Renal cortex interstitium (tissue), 11 donors: ENCODE data around the gene RAD23B. TPM values are rescaled to one million over a fixed set of nuclear protein-coding genes. Genes with fewer than 3 reads are reported as not detected.

Source experiments
- DNase-seq, 11 donors: peaks; one replicate each; pipeline ENCODE4 v3.0.0-alpha.2; 2013; ENCODE audit warnings: low read depth in 9 of 11, low spot score in 4 of 11; ENCODE audit errors: extremely low read depth in 1 of 11
- polyA plus RNA-seq, 3 donors: library from polyadenylated mRNA; unstranded; fragments of 120-200 nt; gene quantifications; one replicate each; pipeline ENCODE4 v1.2.1, GENCODE V29; 2013; ENCODE audit not compliant: insufficient read length in 3 of 3

The RAD23B gene
- polyA plus RNA-seq, 3 donors = 123 to 150 (median 146) TPM

DNA sequence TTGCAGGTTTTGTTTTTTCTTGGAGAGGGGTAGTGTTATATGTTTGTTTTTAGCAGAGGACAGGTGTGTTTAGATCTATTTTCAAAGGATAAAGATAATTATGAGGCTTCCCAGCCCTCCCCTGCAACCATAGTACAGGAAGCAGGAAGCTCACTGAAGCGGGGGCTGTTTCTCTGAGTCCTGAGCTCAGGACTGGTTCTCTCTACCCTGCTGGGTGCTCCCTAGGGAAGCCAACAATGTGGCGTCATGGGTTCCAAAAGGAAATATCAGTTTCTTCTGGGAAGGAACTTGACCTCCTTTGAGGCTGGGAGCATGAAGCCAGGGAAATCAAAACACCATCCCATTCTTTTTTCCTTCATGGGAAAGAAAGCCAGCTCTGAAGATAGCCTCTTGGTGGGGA, 62.2 kb downstream of the RAD23B start:
- no peak for DNase-seq

DNA sequence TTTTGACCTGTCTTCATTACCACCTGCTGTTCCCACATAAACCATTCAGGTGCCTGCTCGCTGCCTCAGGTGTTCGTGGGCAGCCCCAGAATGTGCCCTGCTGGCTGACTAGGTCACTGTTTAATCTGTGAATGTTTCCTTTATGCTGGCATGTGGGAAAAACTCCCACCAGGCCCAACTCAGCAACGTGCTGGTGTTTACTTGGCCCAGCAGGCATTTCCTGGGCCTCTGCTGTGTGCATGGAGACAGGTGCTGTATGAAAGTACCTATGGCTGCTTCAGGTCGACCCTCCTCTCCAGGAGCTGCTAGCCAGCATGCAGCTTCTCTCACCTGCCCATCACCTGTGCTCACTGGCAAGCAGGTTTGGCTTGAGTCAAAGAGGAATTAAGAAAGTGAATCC, 65.8 kb downstream of the RAD23B start:
- DNase-seq = no peak

DNA sequence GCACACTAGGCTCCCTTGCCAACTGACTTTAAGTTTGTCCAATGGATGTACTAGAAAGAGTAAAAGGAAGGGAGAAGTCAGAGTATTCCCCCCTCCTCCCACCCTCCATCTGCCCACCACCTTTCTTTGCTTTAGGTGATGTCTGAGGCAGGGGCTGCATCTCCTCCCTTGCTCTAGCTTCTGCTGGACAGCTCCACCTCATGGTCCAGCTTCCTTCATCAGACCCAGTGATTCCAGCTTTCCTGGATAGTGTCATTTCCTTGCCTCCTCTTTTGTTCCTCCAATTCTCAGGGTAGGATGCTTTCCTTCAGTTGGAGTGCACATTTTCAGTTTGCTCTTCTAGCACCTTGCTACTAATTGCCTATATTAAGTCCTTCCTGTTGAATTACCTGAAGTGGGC, 67.4 kb downstream of the RAD23B start:
- no peak for DNase-seq

DNA sequence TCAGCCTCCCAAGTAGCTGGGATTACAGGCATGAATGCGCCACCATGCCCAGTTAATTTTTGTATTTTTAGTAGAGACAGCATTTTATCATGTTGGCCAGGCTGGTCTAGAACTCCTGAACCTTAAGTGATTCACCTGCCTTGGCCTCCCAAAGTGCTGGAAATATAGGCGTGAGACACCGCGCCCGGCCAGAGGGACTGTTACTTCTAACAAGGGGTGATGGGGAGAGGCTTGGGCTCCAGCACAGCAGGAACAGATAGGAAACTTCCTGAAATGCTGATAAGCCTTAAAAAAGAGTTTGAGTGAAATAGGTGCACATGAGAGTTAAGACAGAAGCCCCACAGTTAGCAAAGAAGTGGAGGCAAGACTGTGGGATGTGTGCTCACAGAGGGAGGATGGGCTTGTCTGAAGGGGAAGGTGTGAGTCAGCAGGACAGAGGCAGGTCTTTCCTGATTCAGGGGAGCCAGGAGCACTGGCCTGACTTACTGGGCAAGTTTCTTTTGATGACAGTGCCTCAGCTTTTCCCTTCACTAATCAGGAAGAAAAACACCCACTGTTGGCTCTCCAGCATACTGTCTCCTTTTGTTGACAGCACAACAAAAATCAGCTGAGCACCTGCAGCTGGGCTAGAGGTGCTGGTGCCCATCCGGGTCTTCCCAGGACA, 68.4 kb downstream of the RAD23B start:
- DNase-seq = no peak

- DNase-seq = no peak
Measured at GRCh38 chr9:107355394-107355793, 72.3 kb downstream of the RAD23B start.

DNA sequence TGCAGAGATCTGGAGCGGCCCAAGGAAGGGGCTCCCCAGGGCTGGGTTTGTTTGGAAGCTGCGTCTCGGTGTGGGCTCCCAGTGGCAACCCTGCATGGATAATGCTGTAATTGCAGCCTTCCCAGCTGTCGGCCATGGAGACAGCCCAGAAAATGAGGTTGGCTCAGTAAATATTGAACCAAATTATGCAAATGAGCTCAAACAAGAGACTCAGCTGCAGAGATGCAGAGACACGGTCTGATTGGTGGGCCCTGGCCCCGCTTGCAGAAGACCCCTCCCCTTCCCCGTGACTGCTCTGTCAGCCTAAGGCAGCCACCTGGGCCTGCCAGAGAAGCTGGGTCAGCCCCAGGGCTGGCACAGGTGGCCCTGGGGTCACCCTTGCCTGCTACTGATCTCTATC, 75.9 kb downstream of the RAD23B start:
- no peak for DNase-seq

GRCh38 chr9:107360098-107360497, 77.0 kb downstream of the RAD23B start:
- DNase-seq = no peak

DNA sequence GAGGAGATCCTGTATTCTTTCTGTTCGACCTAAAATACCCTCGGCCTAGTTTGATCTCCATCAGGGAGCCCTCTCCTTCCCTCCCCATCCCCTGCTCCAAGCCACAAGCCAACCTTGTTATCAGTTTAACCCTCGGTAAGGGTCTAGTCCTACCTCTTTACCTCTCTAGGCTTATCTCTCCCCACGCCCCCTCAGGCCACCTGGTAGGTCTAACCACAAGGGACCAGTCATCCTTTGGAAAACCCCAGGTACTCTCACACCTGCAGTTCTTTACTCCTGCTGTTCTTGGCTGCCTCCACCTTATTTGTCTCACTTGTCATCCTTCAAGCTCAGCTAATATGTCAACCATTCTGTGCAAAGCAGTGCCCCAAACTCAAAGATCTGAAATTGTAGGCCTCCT, 78.7 kb downstream of the RAD23B start:
- no peak for DNase-seq

- DNase-seq = peak in 1 of 11 donors; percentile 4
Measured at GRCh38 chr9:107363516-107364152, 80.6 kb downstream of the RAD23B start.

DNA sequence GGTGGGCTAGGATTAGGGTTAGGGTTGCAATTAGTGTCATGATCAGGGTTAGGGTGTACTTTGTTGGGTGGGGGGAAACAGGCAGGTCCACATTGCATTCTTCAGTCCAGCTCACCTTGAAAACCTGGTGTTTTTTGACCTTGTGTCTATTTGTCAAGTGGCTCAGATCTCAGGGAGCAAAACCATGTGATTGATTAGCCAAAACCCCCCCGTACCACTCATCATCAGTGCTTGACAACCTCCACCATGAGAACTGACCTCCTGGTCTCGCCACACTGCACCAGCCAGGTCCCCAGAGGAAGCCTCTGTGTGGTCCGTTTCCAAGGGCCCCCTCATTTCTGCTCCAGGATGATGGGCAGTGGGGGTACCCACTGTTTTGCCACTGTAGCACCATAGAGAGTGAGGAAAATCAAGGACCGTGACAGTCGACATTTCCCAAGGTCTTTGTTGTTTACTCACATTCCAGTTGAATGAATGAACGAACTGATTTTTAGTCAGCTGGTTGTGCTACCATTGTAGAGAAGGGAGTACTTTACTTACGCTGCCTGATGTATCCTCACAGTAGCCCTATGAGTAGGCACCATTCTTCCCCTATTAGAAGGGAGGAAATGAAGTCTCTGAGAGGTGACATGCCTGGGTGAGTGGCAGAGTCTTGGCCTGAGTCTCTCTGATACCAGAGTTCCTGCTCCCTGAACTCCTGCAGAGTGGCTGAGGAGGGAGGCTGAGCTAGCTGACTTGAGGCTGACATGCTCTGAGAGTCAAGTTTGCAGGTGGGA, 84.8 kb downstream of the RAD23B start:
- no peak for DNase-seq

GRCh38 chr9:107368696-107369095, 85.6 kb downstream of the RAD23B start:
- DNase-seq = no peak

- DNase-seq = no peak
Measured at GRCh38 chr9:107373809-107374208, 90.7 kb downstream of the RAD23B start.

GRCh38 chr9:107375001-107375400, 91.9 kb downstream of the RAD23B start:
- DNase-seq = no peak

DNA sequence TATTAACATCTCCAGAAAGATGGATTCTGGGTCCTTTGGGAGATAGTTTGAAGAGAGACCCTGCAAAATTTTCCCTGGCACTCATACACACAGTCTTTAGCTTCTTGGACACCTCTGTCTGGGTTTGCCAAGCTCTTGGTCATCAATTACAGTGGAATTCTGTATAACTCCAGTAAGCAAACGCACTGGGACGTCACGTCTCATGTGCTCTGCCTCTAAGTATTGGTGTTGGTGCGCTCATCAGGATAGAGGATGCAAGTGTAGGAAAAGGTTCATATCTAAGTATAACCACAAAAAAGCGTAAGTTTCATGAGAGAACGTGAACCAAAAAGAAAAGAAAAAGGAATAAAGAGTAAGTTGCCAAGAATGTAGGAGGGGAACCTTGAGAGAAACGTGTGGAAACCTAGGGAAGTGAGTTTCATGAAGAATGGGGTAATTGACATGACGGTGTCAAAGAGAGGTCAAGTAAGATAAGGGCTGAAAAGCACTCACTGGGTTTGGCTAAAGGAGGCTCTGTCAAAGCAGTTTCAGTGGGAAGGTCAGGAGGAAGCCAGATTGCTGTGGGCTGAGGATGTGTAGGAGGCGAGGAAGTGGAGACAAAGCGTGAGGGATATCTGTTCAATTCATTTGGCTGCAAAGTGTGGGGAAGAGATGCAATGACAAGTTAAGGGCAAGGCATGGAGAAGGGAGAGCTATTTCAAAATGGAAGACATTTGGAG, 92.7 kb downstream of the RAD23B start:
- DNase-seq = no peak

GRCh38 chr9:107378006-107378405, 94.9 kb downstream of the RAD23B start:
- DNase-seq = no peak

Other genes with a start within 250 kb of the RAD23B start
- gene KLF4, start 206.5 kb downstream of the RAD23B start, polyA plus RNA-seq = 1 to 10 TPM; 7.9 to 8.7 (median 8.4) TPM